Neural cell (in vitro differentiated cells): ENCODE results near the gene TRIM16. TPM values are rescaled to one million over a fixed set of nuclear protein-coding genes. Genes with fewer than 3 reads are reported as not detected.

ENCODE experiments used
- H2AFZ ChIP-seq: fragments of 200-600, 300-800 bp; sonication (generic), shearing (Covaris generic); 2 replicates; pipeline ENCODE4 v1.6.0; 2014; ENCODE audit warnings: low read depth, mild to moderate bottlenecking, antibody characterized with exemption, low read length, moderate library complexity
- H3F3A ChIP-seq: fragments of 200-600 bp; shearing (Covaris generic); 2 replicates; pipeline ENCODE4 v1.6.1; 2016; ENCODE audit warnings: mild to moderate bottlenecking, moderate library complexity, mixed read lengths, antibody characterized with exemption, low read length; ENCODE audit not compliant: insufficient read depth, poor library complexity, severe bottlenecking
- H3K27ac ChIP-seq: fragments of 200-600, 300-800 bp; sonication (generic), shearing (Covaris generic); 2 replicates; pipeline ENCODE4 v1.5.1; 2014; ENCODE audit warnings: mild to moderate bottlenecking, low read length, moderate library complexity
- H3K27me3 ChIP-seq: fragments of 300-800, 200-600 bp; sonication (generic), shearing (Covaris generic); 2 replicates; pipeline ENCODE4 v1.6.0; 2014; ENCODE audit warnings: mild to moderate bottlenecking, low read depth, low read length, moderate library complexity; ENCODE audit not compliant: insufficient read depth
- H3K36me3 ChIP-seq: fragments of 300-800, 200-600 bp; sonication (generic), shearing (Covaris generic); 2 replicates; pipeline ENCODE4 v1.5.1; 2014; ENCODE audit warnings: mild to moderate bottlenecking, antibody characterized with exemption, low read length, moderate library complexity; ENCODE audit not compliant: insufficient read depth
- H3K4me2 ChIP-seq: fragments of 300-800, 200-600 bp; sonication (generic), shearing (Covaris generic); 2 replicates; pipeline ENCODE4 v1.6.0; 2014; ENCODE audit warnings: mild to moderate bottlenecking, low read length
- H3K4me3 ChIP-seq: fragments of 300-800, 200-600 bp; sonication (generic), shearing (Covaris generic); 2 replicates; pipeline ENCODE4 v1.5.1; 2014; ENCODE audit warnings: mild to moderate bottlenecking, low read length, moderate library complexity
- H3K79me2 ChIP-seq: fragments of 200-600 bp; shearing (Covaris generic); replicated peaks from 2 replicates; pipeline ENCODE4 v1.6.0; 2014; ENCODE audit warnings: mild to moderate bottlenecking, low read length, moderate library complexity; ENCODE audit not compliant: insufficient read depth
- H3K9ac ChIP-seq: fragments of 300-800, 200-600 bp; sonication (generic), shearing (Covaris generic); 2 replicates; pipeline ENCODE4 v1.6.1; 2016; ENCODE audit warnings: mild to moderate bottlenecking, low read length, mixed read lengths
- H3K9me2 ChIP-seq: fragments of 200-600 bp; shearing (Covaris generic); 2 replicates; pipeline ENCODE4 v1.6.1; 2016; ENCODE audit warnings: mild to moderate bottlenecking, low read length, mixed read lengths; ENCODE audit not compliant: insufficient read depth
- H3K9me3 ChIP-seq: fragments of 200-600, 300-800 bp; sonication (generic), shearing (Covaris generic); 2 replicates; pipeline ENCODE4 v1.6.1; 2016; ENCODE audit warnings: mild to moderate bottlenecking, mixed run types, low read length, moderate library complexity, mixed read lengths
- H4K20me1 ChIP-seq: fragments of 200-600 bp; shearing (Covaris generic); 2 replicates; pipeline ENCODE4 v1.6.1; 2016; ENCODE audit warnings: mild to moderate bottlenecking, mixed run types; ENCODE audit not compliant: insufficient read depth
- EP300 ChIP-seq: fragments of 450-650 bp; conservative IDR thresholded peaks from 2 replicates; pipeline ENCODE4 v1.6.1; 2014; ENCODE audit warnings: antibody characterized with exemption, mild to moderate bottlenecking, moderate library complexity; ENCODE audit not compliant: poor library complexity, severe bottlenecking
- EZH2 ChIP-seq: fragments of 200-600, 300-800 bp; shearing (Covaris generic), sonication (generic); IDR thresholded peaks from 2 replicates; pipeline ENCODE4 v1.6.1; 2014; ENCODE audit warnings: antibody characterized with exemption, low read length, borderline replicate concordance, mild to moderate bottlenecking; ENCODE audit not compliant: insufficient read depth, poor library complexity, severe bottlenecking
- MXI1 ChIP-seq: fragments of 450-650 bp; conservative IDR thresholded peaks from 2 replicates; pipeline ENCODE4 v1.6.1; 2014; ENCODE audit warnings: antibody characterized with exemption, mild to moderate bottlenecking; ENCODE audit not compliant: poor library complexity, severe bottlenecking
- POLR2AphosphoS5 ChIP-seq: IDR thresholded peaks from 2 replicates; pipeline ENCODE4 v1.6.1; 2012
- RAD21 ChIP-seq: fragments of 450-650 bp; conservative IDR thresholded peaks from 2 replicates; pipeline ENCODE4 v1.6.1; 2014; ENCODE audit warnings: antibody characterized with exemption, mild to moderate bottlenecking, moderate library complexity
- SMC3 ChIP-seq: fragments of 450-650 bp; conservative IDR thresholded peaks from 2 replicates; pipeline ENCODE4 v1.6.1; 2014; ENCODE audit warnings: antibody characterized with exemption, mild to moderate bottlenecking, moderate library complexity; ENCODE audit not compliant: poor library complexity
- TAF1 ChIP-seq: IDR thresholded peaks from 2 replicates; pipeline ENCODE4 v1.6.1; 2012; ENCODE audit warnings: low read depth
- polyA plus RNA-seq: library from polyadenylated mRNA; depleted of rRNA; stranded (reverse); fragments of >200 nt; gene quantifications from 2 replicates; pipeline ENCODE4 v1.2.3, GENCODE V29; 2014
- TF ChIP-seq, protein P1 (sequence below): IDR thresholded peaks from 2 replicates; pipeline ENCODE4 v1.6.1; 2012; ENCODE audit warnings: borderline replicate concordance
- TF ChIP-seq, protein P2 (sequence below): fragments of 450-650 bp; IDR thresholded peaks from 2 replicates; pipeline ENCODE4 v1.5.1; 2014; ENCODE audit warnings: antibody characterized with exemption, mild to moderate bottlenecking, moderate library complexity; ENCODE audit not compliant: poor library complexity, severe bottlenecking

Gene TRIM16
- polyA plus RNA-seq, 1 donor from 2014 or later = 34.9 TPM

DNA sequence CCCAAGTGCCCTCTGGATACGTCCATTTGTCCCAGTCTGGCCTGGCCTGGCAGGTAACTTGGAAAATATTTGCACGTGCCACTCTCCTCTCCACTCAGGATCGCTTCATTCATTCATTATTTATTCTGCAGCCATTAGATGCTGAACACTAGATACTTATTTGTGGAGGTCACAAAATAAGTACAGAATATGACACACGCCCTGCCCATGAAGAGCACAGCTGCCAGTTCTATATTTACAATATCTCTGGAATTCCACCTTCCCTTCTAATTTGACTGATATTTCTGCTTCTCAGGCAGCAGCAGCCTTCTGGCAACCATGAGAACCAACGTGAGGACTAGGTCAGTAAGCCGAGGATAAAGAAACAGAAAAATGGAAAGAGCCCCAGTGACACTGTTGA, 20.9 kb downstream of the TRIM16 start:
- TF ChIP-seq MXI1 = no peak
- no peak for TF ChIP-seq POLR2AphosphoS5
- TF ChIP-seq SMC3 = no peak
- no peaks in the 10 kb centered on the region for H3K79me2 ChIP-seq

DNA sequence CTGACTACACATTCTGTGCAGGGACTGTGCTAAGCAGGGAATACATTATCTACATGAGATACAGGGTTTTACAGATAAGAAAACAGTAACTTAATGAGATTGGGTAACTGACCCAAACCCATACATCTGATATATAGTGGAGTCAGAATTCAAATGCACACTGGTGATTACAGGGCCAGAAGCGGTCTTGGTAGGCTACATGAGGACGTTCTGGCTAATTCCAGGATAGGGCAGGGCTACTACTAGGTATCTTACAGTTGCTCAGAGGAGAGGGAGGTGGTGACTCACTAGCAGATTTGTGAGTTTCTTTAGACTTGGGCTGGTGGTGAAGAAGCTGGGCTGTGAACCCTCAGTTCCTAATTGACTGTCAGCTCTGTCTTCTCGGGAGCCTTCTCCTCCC, 21.4 kb downstream of the TRIM16 start:
- H3K36me3 ChIP-seq = no peaks in the 10 kb centered on the region
- H4K20me1 ChIP-seq = no peaks in the 10 kb centered on the region
- H3F3A ChIP-seq = no peaks in the 10 kb centered on the region
- no peak overlapping the region for H2AFZ ChIP-seq
- no peaks in the 10 kb centered on the region for H3K9me2 ChIP-seq
- H3K79me2 ChIP-seq = no peaks in the 10 kb centered on the region
- H3K4me2 ChIP-seq = no peak overlapping the region
- TF ChIP-seq TAF1 (no peak), EP300 (no peak), RAD21 (no peak), SMC3 (no peak), EZH2 (no peak), POLR2AphosphoS5 (no peak), MXI1 (no peak)
- TF ChIP-seq, protein P1, sequence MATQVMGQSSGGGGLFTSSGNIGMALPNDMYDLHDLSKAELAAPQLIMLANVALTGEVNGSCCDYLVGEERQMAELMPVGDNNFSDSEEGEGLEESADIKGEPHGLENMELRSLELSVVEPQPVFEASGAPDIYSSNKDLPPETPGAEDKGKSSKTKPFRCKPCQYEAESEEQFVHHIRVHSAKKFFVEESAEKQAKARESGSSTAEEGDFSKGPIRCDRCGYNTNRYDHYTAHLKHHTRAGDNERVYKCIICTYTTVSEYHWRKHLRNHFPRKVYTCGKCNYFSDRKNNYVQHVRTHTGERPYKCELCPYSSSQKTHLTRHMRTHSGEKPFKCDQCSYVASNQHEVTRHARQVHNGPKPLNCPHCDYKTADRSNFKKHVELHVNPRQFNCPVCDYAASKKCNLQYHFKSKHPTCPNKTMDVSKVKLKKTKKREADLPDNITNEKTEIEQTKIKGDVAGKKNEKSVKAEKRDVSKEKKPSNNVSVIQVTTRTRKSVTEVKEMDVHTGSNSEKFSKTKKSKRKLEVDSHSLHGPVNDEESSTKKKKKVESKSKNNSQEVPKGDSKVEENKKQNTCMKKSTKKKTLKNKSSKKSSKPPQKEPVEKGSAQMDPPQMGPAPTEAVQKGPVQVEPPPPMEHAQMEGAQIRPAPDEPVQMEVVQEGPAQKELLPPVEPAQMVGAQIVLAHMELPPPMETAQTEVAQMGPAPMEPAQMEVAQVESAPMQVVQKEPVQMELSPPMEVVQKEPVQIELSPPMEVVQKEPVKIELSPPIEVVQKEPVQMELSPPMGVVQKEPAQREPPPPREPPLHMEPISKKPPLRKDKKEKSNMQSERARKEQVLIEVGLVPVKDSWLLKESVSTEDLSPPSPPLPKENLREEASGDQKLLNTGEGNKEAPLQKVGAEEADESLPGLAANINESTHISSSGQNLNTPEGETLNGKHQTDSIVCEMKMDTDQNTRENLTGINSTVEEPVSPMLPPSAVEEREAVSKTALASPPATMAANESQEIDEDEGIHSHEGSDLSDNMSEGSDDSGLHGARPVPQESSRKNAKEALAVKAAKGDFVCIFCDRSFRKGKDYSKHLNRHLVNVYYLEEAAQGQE = no peak
- TF ChIP-seq, protein P2, sequence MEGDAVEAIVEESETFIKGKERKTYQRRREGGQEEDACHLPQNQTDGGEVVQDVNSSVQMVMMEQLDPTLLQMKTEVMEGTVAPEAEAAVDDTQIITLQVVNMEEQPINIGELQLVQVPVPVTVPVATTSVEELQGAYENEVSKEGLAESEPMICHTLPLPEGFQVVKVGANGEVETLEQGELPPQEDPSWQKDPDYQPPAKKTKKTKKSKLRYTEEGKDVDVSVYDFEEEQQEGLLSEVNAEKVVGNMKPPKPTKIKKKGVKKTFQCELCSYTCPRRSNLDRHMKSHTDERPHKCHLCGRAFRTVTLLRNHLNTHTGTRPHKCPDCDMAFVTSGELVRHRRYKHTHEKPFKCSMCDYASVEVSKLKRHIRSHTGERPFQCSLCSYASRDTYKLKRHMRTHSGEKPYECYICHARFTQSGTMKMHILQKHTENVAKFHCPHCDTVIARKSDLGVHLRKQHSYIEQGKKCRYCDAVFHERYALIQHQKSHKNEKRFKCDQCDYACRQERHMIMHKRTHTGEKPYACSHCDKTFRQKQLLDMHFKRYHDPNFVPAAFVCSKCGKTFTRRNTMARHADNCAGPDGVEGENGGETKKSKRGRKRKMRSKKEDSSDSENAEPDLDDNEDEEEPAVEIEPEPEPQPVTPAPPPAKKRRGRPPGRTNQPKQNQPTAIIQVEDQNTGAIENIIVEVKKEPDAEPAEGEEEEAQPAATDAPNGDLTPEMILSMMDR = no peak
- no peak overlapping the region for H3K4me3 ChIP-seq
- no peaks in the 10 kb centered on the region for H3K9me3 ChIP-seq
- no peak overlapping the region for H3K9ac ChIP-seq
- no peak overlapping the region for H3K27ac ChIP-seq
- no peaks in the 10 kb centered on the region for H3K27me3 ChIP-seq

More for the DNA sequence above, 20.9 kb downstream of the TRIM16 start:
- H3K27ac ChIP-seq = no peak overlapping the region
- H4K20me1 ChIP-seq = no peaks in the 10 kb centered on the region
- H3K4me3 ChIP-seq = no peak overlapping the region
- H3K4me2 ChIP-seq = no peak overlapping the region
- no peaks in the 10 kb centered on the region for H3K9me3 ChIP-seq
- H3K36me3 ChIP-seq = no peaks in the 10 kb centered on the region
- H3F3A ChIP-seq = no peaks in the 10 kb centered on the region
- no peaks in the 10 kb centered on the region for H3K9me2 ChIP-seq
- no peak overlapping the region for H2AFZ ChIP-seq
- no peak overlapping the region for H3K9ac ChIP-seq
- no peaks in the 10 kb centered on the region for H3K27me3 ChIP-seq

DNA sequence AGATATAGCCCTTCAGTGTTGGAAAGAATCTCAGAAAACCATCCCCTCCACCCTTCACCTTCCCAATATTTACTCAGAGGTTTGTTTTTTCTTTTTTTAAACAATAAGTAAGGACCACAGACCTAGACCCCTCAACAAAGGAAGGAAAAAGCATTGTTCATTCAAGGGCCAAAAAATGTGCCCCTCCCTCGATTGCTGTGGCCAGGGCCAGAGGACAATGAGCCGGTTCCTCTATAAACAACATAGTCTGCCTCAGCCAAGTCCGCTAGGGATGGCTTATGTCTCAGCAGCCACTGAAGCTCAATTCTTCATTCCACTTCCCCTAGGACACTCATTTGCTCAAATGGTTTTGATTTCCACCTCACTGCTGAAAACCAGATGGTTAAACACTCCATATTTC, 24.0 kb downstream of the TRIM16 start:
- Histone ChIP-seq H3K36me3 (no peaks in the 10 kb centered on the region), H3K9ac (no peak overlapping the region), H3K4me3 (no peak overlapping the region), H4K20me1 (no peaks in the 10 kb centered on the region), H3K27me3 (no peaks in the 10 kb centered on the region), H3K79me2 (no peaks in the 10 kb centered on the region), H3K4me2 (no peak overlapping the region), H2AFZ (no peak overlapping the region), H3K9me2 (no peaks in the 10 kb centered on the region), H3K27ac (no peak overlapping the region), H3K9me3 (no peaks in the 10 kb centered on the region), H3F3A (no peaks in the 10 kb centered on the region)
- TF ChIP-seq, protein P2 = no peak
- TF ChIP-seq SMC3 = no peak
- no peak for TF ChIP-seq EZH2
- no peak for TF ChIP-seq EP300
- TF ChIP-seq TAF1 = no peak
- TF ChIP-seq, protein P1 = no peak
- no peak for TF ChIP-seq POLR2AphosphoS5
- TF ChIP-seq MXI1 = no peak
- no peak for TF ChIP-seq RAD21
